OCI-LY1 (cell line): Measurements from ENCODE around the gene CRY1.

ENCODE experiments used
- CTCF ChIP-seq: fragments of 200-600 bp; sonication (generic), shearing (Covaris generic); IDR thresholded peaks from 2 replicates; pipeline ENCODE4 v1.5.1; 2017; ENCODE audit warnings: mild to moderate bottlenecking, antibody characterized with exemption, low read length, moderate library complexity, mixed read lengths
- EZH2 ChIP-seq: fragments of 200-600 bp; sonication (generic), shearing (Covaris generic); IDR thresholded peaks from 2 replicates; pipeline ENCODE4 v1.8.0; 2017; ENCODE audit warnings: borderline replicate concordance, mixed run types, mild to moderate bottlenecking, antibody characterized with exemption, low read length, moderate library complexity, mixed read lengths

GRCh38 chr12:107092669-107093416 lies 506 bp downstream of the CRY1 start:
- no peak for TF ChIP-seq CTCF
- no peak for TF ChIP-seq EZH2
